ACC112 (cell line): Measurements from ENCODE around the gene NUP214.
"Not testable (repeated sequence)": the region's sequence is repeated elsewhere in the genome, so short reads cannot be mapped to it uniquely, and the experiment has no call there.

ENCODE experiments used
- H2AFZ ChIP-seq: fragments of 200-600 bp; sonication (generic); one replicate; pipeline ENCODE4 v1.6.0; 2017; ENCODE audit warnings: antibody characterized with exemption, low read length; ENCODE audit not compliant: unreplicated experiment
- H3K27ac ChIP-seq: fragments of 200-600 bp; sonication (generic); 2 replicates; pipeline ENCODE4 v1.5.1; 2014; ENCODE audit warnings: low read depth, mild to moderate bottlenecking, antibody characterized with exemption, low read length, moderate library complexity
- H3K27me3 ChIP-seq: fragments of 200-600 bp; sonication (generic); 2 replicates; pipeline ENCODE4 v1.6.1; 2014; ENCODE audit warnings: mild to moderate bottlenecking, antibody characterized with exemption, low read length, moderate library complexity, mixed read lengths; ENCODE audit not compliant: insufficient read depth
- H3K36me3 ChIP-seq: fragments of 200-600 bp; sonication (generic); 2 replicates; pipeline ENCODE4 v1.6.1; 2016; ENCODE audit warnings: mild to moderate bottlenecking, antibody characterized with exemption, low read length, moderate library complexity, mixed read lengths; ENCODE audit not compliant: insufficient read depth
- H3K4me1 ChIP-seq: fragments of 200-600 bp; sonication (generic); one replicate; pipeline ENCODE4 v1.6.1; 2016; ENCODE audit warnings: low read length, mixed read lengths; ENCODE audit not compliant: insufficient read depth, unreplicated experiment, control insufficient read depth
- H3K4me3 ChIP-seq: fragments of 200-600 bp; sonication (generic); 2 replicates; pipeline ENCODE4 v1.5.1; 2014; ENCODE audit warnings: mild to moderate bottlenecking, low read depth, low read length
- H3K79me2 ChIP-seq: fragments of 200-600 bp; sonication (generic); one replicate; pipeline ENCODE4 v1.6.0; 2016; ENCODE audit warnings: low read length; ENCODE audit not compliant: control insufficient read depth, unreplicated experiment, insufficient read depth

The NUP214 gene

DNA sequence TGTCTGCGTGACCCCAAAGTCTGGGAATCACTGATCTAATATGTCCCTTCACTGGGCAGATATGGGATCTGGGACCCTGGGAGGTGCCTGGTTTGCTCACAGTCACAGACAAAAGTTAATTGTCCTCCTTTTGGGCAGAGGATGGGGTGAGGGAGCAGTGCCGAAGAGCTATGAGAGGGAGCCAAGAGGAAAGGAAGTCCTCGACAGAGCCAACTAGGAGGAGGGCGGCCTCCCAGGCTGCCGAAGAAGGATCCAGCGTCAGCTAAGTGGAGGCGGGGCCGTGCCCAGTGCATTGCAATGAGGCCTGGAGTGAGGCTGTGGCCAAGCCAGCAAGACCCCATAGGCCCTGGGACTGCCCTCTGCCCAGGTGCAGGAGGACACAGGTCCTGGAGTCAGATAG, 17.6 kb upstream of the NUP214 start:
- no peak overlapping the region for H3K4me3 ChIP-seq
- H3K4me1 ChIP-seq, result peaks cover 3% of the 10 kb centered on the region
- H3K36me3 ChIP-seq, result no peaks in the 10 kb centered on the region
- no peaks in the 10 kb centered on the region for H3K79me2 ChIP-seq
- no peaks in the 10 kb centered on the region for H3K27me3 ChIP-seq
- H3K27ac ChIP-seq, result no peak overlapping the region
- no peak overlapping the region for H2AFZ ChIP-seq

DNA sequence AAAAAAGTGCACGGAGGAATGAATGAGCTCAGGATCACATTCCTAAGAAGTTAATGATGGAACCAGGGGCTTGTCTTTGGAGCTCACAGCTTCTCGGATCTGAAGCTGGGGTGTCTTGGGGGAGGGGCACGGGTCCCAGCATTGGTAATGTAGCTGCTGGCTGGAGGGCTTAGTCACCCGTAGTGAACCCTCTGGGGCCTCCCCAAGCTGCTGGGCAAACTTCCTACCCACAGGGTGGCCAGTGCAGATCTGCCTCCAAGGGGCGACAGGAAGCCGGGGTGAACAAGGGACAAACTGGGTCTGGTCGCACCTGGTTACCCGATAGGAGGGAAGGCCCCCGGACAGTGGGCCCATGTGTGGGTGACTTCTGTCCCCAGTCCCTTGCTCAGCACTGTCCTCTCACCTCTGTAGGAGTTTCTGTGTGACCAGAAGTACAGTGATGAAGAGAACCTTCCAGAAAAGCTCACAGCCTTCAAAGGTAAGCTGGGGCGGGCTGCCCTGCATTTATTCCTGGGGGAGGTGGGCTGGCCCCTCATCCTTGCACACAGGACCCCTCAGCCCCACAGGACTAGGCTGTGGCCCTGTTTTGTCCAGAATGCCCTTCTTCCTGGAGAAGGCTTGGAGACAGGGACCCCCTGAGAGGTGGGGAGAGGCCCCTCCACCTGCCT, 14.1 kb upstream of the NUP214 start:
- H3K79me2 ChIP-seq, result no peaks in the 10 kb centered on the region
- no peak overlapping the region for H3K4me3 ChIP-seq
- H3K36me3 ChIP-seq, result no peaks in the 10 kb centered on the region
- peaks cover 3% of the 10 kb centered on the region for H3K4me1 ChIP-seq
- H3K27me3 ChIP-seq, result no peaks in the 10 kb centered on the region
- H2AFZ ChIP-seq, result no peak overlapping the region
- no peak overlapping the region for H3K27ac ChIP-seq

DNA sequence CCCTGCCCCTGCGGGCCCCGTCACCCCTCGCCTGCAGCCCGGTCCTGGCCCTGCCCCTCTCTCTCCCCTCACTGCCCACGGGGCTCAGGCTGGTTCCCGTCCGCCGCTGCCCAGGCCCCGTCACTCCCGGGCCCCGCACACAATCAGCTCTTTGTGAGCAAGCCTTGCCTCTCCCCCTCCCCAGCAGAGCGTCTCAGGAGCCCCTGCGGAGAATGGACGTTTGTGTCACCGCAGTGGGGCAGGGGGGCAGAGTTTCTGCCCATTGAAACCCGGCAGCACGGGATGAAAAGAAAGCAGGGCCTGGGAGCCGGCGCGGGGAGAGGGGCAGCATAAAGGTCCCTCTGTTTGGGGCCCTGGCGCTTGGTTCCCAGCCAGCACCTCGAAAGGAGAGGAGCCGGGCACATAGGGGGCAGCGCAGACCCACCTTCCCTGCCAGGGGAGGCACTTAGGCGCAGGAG, 13.5 kb upstream of the NUP214 start:
- Histone ChIP-seq H3K27ac (no peak overlapping the region), H2AFZ (no peak overlapping the region), H3K4me1 (peaks cover 3% of the 10 kb centered on the region), H3K36me3 (no peaks in the 10 kb centered on the region), H3K27me3 (no peaks in the 10 kb centered on the region), H3K79me2 (no peaks in the 10 kb centered on the region), H3K4me3 (no peak overlapping the region)

DNA sequence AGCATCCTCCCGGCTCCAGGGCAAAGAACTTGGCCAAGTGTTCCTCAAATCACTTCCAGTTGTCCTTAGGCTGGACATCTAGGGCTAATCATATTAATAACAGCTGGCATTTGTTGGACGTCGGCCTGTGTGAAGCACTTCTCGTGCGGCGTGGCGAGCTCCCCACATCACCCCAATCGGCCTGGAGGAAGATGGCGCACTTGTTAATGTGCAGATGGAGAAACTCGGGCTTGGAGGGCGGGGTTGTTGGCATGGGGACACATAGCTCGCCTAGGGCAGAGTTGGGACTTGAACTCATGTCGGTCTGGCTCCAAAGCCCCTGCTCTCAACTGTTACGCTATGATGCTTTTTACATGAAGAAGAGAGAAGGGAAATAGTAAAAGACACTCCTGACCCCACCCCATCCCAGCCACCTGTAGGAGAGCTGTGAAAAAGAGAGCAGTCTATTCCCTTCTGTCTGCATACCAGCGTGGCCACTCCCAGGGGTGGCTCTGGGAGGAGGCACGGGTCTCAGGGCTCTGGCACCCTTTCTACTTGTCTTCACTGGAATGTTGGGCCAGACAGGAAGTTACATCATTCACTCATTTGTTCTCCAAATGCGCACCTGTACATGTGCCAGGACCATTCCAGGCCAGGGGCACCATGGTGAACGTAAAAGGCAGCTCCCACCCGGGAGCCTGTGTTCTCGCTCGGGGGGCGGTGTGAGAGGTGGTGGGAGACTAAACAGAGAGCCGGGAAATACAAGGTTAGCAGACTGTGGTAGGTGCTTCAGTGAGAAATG, 12.8 kb upstream of the NUP214 start:
- Histone ChIP-seq H3K4me3 (no peak overlapping the region), H3K27ac (no peak overlapping the region), H3K27me3 (no peaks in the 10 kb centered on the region), H3K36me3 (no peaks in the 10 kb centered on the region), H2AFZ (no peak overlapping the region), H3K79me2 (no peaks in the 10 kb centered on the region), H3K4me1 (peaks cover 3% of the 10 kb centered on the region)

DNA sequence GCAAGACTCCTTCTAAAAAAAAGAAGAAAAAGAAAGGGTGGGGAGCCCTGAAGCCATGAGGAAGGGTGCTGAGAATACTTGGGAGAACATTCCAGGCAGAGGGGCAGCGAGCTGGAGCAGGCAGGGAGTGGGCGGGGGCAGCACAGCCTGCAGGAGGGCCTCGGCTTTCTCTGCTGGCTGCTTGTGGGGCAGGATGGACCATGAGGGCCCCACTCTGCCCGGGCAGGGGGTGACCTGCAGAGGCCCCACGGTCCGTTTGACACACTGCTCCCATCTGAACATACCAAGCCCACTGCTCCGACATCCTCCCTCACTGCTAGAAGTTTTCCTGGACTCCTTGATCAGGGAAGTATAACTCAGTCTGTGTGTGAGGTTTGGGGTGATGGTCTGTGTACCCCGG, 11.7 kb upstream of the NUP214 start:
- Histone ChIP-seq H3K27ac (no peak overlapping the region), H3K4me3 (no peak overlapping the region)

DNA sequence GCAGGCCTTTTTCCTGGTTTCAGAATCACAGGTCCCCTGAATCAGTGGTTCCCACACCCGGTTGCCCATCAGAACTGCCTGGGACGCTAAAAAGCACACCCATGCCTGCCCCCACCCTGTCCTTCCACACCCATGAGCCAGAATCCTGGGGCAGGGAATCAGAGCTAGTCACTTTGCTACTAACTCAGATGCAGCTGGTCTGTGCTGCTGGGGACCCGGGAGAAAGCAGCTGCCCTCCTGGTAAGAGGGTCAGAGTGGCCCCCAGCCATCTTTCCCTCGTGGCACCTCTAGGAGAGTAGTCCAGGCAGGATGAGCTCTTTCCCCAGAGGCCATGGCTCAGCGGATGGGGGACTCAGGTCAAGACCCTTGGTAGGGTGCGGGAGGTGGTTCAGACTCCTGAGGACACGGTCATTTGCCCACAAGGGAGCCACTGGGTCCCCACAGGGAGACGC, 11.3 kb upstream of the NUP214 start:
- H2AFZ ChIP-seq, result no peak overlapping the region
- H3K79me2 ChIP-seq, result no peaks in the 10 kb centered on the region
- no peaks in the 10 kb centered on the region for H3K27me3 ChIP-seq
- H3K4me3 ChIP-seq, result no peak overlapping the region
- H3K36me3 ChIP-seq, result no peaks in the 10 kb centered on the region
- H3K27ac ChIP-seq, result no peak overlapping the region
- H3K4me1 ChIP-seq, result peaks cover 3% of the 10 kb centered on the region

More for the DNA sequence above, 11.7 kb upstream of the NUP214 start:
- Histone ChIP-seq H3K36me3 (no peaks in the 10 kb centered on the region), H3K27me3 (no peaks in the 10 kb centered on the region), H3K79me2 (no peaks in the 10 kb centered on the region), H3K4me1 (peaks cover 3% of the 10 kb centered on the region), H2AFZ (no peak overlapping the region)

DNA sequence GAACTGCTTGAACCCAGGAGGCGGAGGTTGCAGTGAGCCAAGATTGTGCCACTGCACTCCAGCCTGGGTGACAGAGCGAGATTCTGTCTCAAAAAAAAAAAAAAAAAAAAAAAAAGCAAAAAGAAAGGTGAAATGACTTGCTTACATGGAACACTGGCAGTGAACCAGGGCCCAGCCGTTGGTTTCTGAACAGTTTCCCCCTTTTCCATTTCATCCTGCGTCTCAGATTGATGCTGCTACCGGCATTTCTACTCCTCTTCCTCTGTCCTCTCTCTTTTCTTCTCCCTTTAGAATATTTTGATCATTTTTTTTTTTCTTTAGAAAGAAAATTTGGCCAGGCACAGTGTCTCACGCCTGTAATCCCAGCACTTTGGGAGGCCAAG, 10.0 kb upstream of the NUP214 start:
- not testable (repeated sequence) for H3K36me3 ChIP-seq, H3K4me1 ChIP-seq, H3K79me2 ChIP-seq, H3K27me3 ChIP-seq, H2AFZ ChIP-seq, H3K27ac ChIP-seq, H3K4me3 ChIP-seq

DNA sequence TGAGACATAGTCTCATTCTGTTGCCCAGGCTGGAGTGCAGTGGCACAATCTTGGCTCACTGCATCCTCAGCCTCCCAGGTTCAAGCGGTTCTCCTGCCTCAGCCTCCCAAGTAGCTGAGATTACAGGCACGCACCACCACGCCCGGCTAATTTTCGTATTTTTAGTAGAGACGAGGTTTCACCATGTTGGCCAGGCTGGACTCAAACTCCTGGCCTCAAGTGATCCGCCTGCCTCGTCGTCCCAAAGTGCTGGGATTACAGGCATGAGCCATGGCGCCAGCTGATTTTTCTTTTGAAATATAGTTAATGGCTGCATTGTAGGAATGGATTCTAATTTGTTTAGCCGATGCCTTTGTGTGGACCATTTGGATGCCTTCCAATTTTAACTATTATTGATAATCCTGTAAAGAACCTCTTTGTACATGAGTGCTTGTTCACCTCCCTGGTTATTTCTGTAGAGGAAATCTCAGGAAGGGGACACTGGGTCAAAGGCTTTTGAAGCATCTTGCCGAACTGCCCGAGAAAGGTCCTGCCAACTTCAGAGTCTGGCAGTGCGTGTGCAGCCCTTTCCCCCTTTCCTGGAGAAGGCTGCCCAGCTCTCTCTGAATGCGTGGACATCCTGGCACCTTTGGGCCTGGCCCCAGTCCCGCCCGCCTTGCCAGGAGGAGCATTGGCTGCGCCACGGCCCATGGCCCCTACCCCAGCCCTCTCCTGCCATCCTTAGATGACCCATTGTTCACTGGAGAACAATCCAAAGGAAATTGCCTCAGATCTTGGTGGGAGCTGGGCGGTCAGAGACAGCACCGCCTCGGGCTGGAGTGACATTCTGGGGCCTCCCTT, 8.9 kb upstream of the NUP214 start:
- Histone ChIP-seq H3K27ac (no peak overlapping the region), H2AFZ (no peak overlapping the region), H3K79me2 (no peaks in the 10 kb centered on the region), H3K4me3 (no peak overlapping the region), H3K27me3 (no peaks in the 10 kb centered on the region; the same call in 1 of the 2 replicates), H3K4me1 (no peaks in the 10 kb centered on the region), H3K36me3 (no peaks in the 10 kb centered on the region)

DNA sequence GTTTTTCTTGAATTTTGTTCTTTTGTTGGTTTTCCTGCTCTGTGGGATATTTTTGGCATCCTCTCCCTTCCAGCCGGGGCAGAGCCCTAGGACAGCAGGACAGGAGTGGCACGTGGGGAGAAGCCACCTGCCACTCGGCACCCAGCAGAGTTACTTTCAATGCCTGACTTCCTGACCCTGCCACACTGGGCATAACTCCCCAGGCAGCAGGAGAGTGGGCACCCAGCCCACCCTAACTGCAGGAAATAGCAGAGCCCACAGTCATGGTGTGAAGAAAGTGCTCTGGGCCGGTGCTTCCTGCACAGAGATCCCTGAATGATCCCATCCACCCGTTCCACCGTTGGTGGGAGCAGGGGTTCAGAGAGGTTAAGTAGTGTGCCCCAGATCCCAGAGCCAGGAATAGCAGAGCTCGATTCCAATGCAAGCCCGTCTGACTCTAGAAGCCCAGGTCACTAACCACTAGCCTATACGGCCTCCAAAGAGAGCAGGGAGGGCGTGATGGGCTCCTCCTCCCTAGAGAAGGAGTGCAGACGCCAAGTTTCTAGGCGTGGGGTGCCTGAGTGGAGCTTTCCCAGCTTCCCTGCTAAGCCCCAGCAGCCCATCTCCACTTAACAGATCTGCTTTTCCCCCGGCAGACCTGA, 8.1 kb upstream of the NUP214 start:
- Histone ChIP-seq H3K4me1 (no peaks in the 10 kb centered on the region), H3K27ac (no peak overlapping the region), H2AFZ (no peak overlapping the region), H3K79me2 (no peaks in the 10 kb centered on the region), H3K4me3 (no peak overlapping the region), H3K27me3 (no peaks in the 10 kb centered on the region; the same call in 1 of the 2 replicates), H3K36me3 (no peaks in the 10 kb centered on the region)

DNA sequence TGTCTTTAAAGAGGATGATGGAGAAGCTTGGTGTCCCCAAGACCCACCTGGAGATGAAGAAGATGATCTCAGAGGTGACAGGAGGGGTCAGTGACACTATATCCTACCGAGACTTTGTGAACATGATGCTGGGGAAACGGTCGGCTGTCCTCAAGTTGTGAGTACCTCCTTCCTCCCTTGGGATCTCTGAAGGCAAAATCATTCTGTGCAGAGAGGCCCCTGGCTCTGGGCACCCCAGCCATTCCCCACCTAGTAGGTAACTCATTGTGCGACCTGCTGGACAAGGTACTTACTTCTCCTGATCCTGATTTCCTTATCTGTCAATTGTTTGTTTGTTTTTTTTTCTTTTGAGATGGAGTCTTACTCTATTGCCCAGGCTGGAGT, 7.6 kb upstream of the NUP214 start:
- no peaks in the 10 kb centered on the region for H3K36me3 ChIP-seq
- H3K4me1 ChIP-seq, result no peaks in the 10 kb centered on the region
- no peak overlapping the region for H3K4me3 ChIP-seq
- no peak overlapping the region for H2AFZ ChIP-seq
- H3K27me3 ChIP-seq, result no peaks in the 10 kb centered on the region; the same call in 1 of the 2 replicates
- H3K79me2 ChIP-seq, result no peaks in the 10 kb centered on the region
- no peak overlapping the region for H3K27ac ChIP-seq
